ENCODE measurements around the gene JUN. TPM values are rescaled to one million over a fixed set of nuclear protein-coding genes. Genes with fewer than 3 reads are reported as not detected.

Gene JUN
- total RNA-seq, 1 experiment from 2014 or later, result 14.2 TPM

- no peak overlapping the region for H2BK120ac ChIP-seq (ENCODE audit: low read depth, low read length, poor library complexity, severe bottlenecking)
- H2BK12ac ChIP-seq (ENCODE audit: insufficient read length, low read depth, low read length), result no peak overlapping the region
- no peak overlapping the region for H2BK15ac ChIP-seq (ENCODE audit: low read depth, low read length)
- no CpG with 5 or more reads among the region's 7 CpGs for whole genome bisulfite sequencing (ENCODE audit: extremely low coverage, insufficient read length, low lambda C conversion rate)
- H3T11ph ChIP-seq (ENCODE audit: low read length), result no peak overlapping the region
- no peak overlapping the region for H4K5ac ChIP-seq (ENCODE audit: insufficient read length, low read depth, low read length)
- no peak overlapping the region for H3K56ac ChIP-seq (ENCODE audit: insufficient read length, low read depth, low read length)
- H3K9me3 Mint-ChIP-seq, result no peaks in the 10 kb centered on the region
- no peak overlapping the region for H2AK5ac ChIP-seq (ENCODE audit: insufficient read length, low read length)
- no peak overlapping the region for H2BK5ac ChIP-seq (ENCODE audit: insufficient read length, low read length)
- no peak overlapping the region for H4K91ac ChIP-seq (ENCODE audit: insufficient read length, low read depth, low read length)
- H2BK20ac ChIP-seq (ENCODE audit: low read depth, low read length, poor library complexity, severe bottlenecking), result no peak overlapping the region
- H3K14ac ChIP-seq (ENCODE audit: insufficient read depth, low read length), result no peak overlapping the region
- H4K8ac ChIP-seq (replicated peaks; ENCODE audit: insufficient read length, low read depth, low read length), result no peak overlapping the region
- no peak for TF ChIP-seq CTCF (conservative IDR thresholded peaks at IDR 0.05)
- H3K27ac Mint-ChIP-seq, result no peak overlapping the region
- H3K4me2 ChIP-seq (ENCODE audit: insufficient read depth, insufficient read length, low read length), result no peak overlapping the region
- H3K4me3 Mint-ChIP-seq, result no peak overlapping the region
- no peak overlapping the region for H3K9ac ChIP-seq (ENCODE audit: extremely low read depth, insufficient read length, low read length)
- no peaks in the 10 kb centered on the region for H4K20me1 ChIP-seq (ENCODE audit: control insufficient read depth, insufficient read depth, insufficient read length)
- no peaks in the 10 kb centered on the region for H3K36me3 Mint-ChIP-seq (ENCODE audit: insufficient read depth in 1 of 3, low read depth in 3 of 3)
- H3K18ac ChIP-seq (ENCODE audit: insufficient read length, low read depth, low read length), result no peak overlapping the region
- no peaks in the 10 kb centered on the region; the same call in 1 of the 2 replicates for H3K27me3 Mint-ChIP-seq (ENCODE audit: low read depth)
- H3K79me2 ChIP-seq (ENCODE audit: insufficient read depth, low read length), result no peaks in the 10 kb centered on the region
- H3K27me3 ChIP-seq (ENCODE audit: insufficient read depth, low read length), result no peaks in the 10 kb centered on the region
- no peak for DNase-seq
- no peak overlapping the region for H3K4ac ChIP-seq (ENCODE audit: low read depth, low read length)
- H3K4me1 ChIP-seq (ENCODE audit: insufficient read depth, low read length), result no peaks in the 10 kb centered on the region
- H3K23ac ChIP-seq (ENCODE audit: insufficient read length, low read depth, low read length), result no peak overlapping the region
- no peaks in the 10 kb centered on the region for H3K79me1 ChIP-seq (ENCODE audit: insufficient read depth, low read depth, low read length, poor library complexity, severe bottlenecking)
- H3K23me2 ChIP-seq (ENCODE audit: insufficient read length, low read depth, low read length, poor library complexity, severe bottlenecking), result no peaks in the 10 kb centered on the region
- H3K9me3 ChIP-seq (ENCODE audit: control insufficient read depth, low read depth, low read length), result no peaks in the 10 kb centered on the region
- no peak overlapping the region for H3K27ac ChIP-seq (ENCODE audit: insufficient read length, low read depth, low read length)
- H3K4me1 Mint-ChIP-seq, result 0 out of 4 replicates have a peak, but pooled peaks cover 0 to 2% of the 10 kb centered on the region in 2 experiments
- no peak overlapping the region for H2AFZ ChIP-seq (ENCODE audit: low read length)
Measured at GRCh38 chr1:58754683-58755467, 29.0 kb downstream of the JUN start.

Data from H9 (cell line).